GM12878 (cell line): ENCODE results near the gene CPLX1. TPM values are rescaled to one million over a fixed set of nuclear protein-coding genes. Genes with fewer than 3 reads are reported as not detected.

Source experiments
- ATAC-seq: fragments of 200-7000 bp; cut with Tn5 transposase; 3 replicates; pipeline ENCODE4 v1.9.1; 2020; ENCODE audit warnings: mild to moderate bottlenecking, moderate library complexity
- BruUV-seq: library from RNA; stranded (reverse); fragments of 400-500 nt; replicated peaks from 2 replicates; lab custom pipeline; 2021; lab: Mats Ljungman, UMichigan
- CTCF ChIA-PET: fragments of 300-600 bp; sonication (Branson Sonifier 250); formaldehyde crosslinking; extraction: SDS; loops from one replicate; lab custom pipeline; 2021; ENCODE audit warnings: inconsistent platforms; lab: Yijun Ruan, JAX
- POLR2A ChIA-PET: fragments of 350-600 bp; formaldehyde crosslinking; extraction: SDS; loops from one replicate; lab custom pipeline; 2021; ENCODE audit warnings: inconsistent platforms; lab: Charles Lee
- RAD21 ChIA-PET: fragments of 300-600 bp; sonication (Branson Sonifier 250); formaldehyde crosslinking; loops from one replicate; lab custom pipeline; 2023; ENCODE audit warnings: antibody characterized with exemption; ENCODE audit not compliant: unreplicated experiment; lab: Charles Lee
- SMC1A ChIA-PET: fragments of 300-600 bp; sonication (Branson Sonifier 250); formaldehyde crosslinking; loops from one replicate; lab custom pipeline; 2023; ENCODE audit not compliant: unreplicated experiment, uncharacterized antibody; lab: Charles Lee
- DNase-seq: peaks from one replicate; pipeline ENCODE4 v3.0.0-alpha.2; 2011; ENCODE audit warnings: low read depth, low spot score
- FAIRE-seq: peaks from 3 replicates; lab custom pipeline; 2011; peaks lifted over from hg19 to GRCh38; lab: Jason Lieb, UNC
- H2AFZ ChIP-seq: 2 replicates; pipeline ENCODE4 v1.6.0; 2011; ENCODE audit warnings: low read depth, low read length, control low read depth; ENCODE audit not compliant: control insufficient read depth
- H3K27ac ChIP-seq: 2 replicates; pipeline ENCODE4 v1.5.1; 2011; ENCODE audit warnings: control low read depth; ENCODE audit not compliant: control insufficient read depth, insufficient read depth
- H3K27me3 ChIP-seq, 2 experiments: replicated peaks in 1 of 2; 2 replicates each; pipeline versions ENCODE4 v1.6.0 to v1.6.1; 2011; ENCODE audit warnings: low read length in 1 of 2; ENCODE audit not compliant: control insufficient read depth in 2 of 2, insufficient read depth in 2 of 2
- H3K36me3 ChIP-seq, 2 experiments: 2 replicates each; pipeline ENCODE4 v1.5.1; 2011; ENCODE audit warnings: low read length in 1 of 2; ENCODE audit not compliant: control insufficient read depth in 2 of 2, insufficient read depth in 2 of 2
- H3K4me1 ChIP-seq: 2 replicates; pipeline ENCODE4 v1.6.1; 2011; ENCODE audit warnings: mild to moderate bottlenecking, low read length, moderate library complexity, mixed read lengths; ENCODE audit not compliant: control insufficient read depth, insufficient read depth
- H3K4me2 ChIP-seq: 2 replicates; pipeline ENCODE4 v1.6.0; 2011; ENCODE audit warnings: control low read depth; ENCODE audit not compliant: control insufficient read depth, insufficient read depth
- H3K4me3 ChIP-seq: fragments of 200-600 bp; sonication (generic); 2 replicates; pipeline ENCODE4 v1.5.1; 2016
- H3K79me2 ChIP-seq: 2 replicates; pipeline ENCODE4 v1.6.0; 2011; ENCODE audit warnings: low read length; ENCODE audit not compliant: control insufficient read depth, insufficient read depth
- H3K9ac ChIP-seq: 2 replicates; pipeline ENCODE4 v1.8.0; 2011; ENCODE audit warnings: low read length, control low read depth, mixed read lengths; ENCODE audit not compliant: control insufficient read depth, insufficient read depth
- H3K9me3 ChIP-seq: replicated peaks from 3 replicates; pipeline ENCODE4 v1.5.1; 2011; ENCODE audit warnings: mild to moderate bottlenecking, low read length; ENCODE audit not compliant: control insufficient read depth, insufficient read depth
- H4K20me1 ChIP-seq: 2 replicates; pipeline ENCODE4 v1.6.0; 2011; ENCODE audit not compliant: control insufficient read depth, insufficient read depth
- EZH2 ChIP-seq: IDR thresholded peaks from 2 replicates; pipeline ENCODE4 v1.6.1; 2012; ENCODE audit warnings: low read depth, mild to moderate bottlenecking, control low read depth, inconsistent platforms, low read length, borderline replicate concordance; ENCODE audit not compliant: control insufficient read depth
- NKRF ChIP-seq: fragments of 450-650 bp; conservative IDR thresholded peaks from 2 replicates; pipeline ENCODE4 v1.6.1; 2017; ENCODE audit warnings: mild to moderate bottlenecking, moderate library complexity
- RAD51 ChIP-seq: fragments of 450-650 bp; IDR thresholded peaks from 2 replicates; pipeline ENCODE4 v1.6.1; 2016; ENCODE audit warnings: moderate library complexity, mild to moderate bottlenecking, inconsistent platforms
- RB1 ChIP-seq: fragments of 450-650 bp; formaldehyde crosslinking; IDR thresholded peaks from 2 replicates; pipeline ENCODE4 v1.6.1; 2017; ENCODE audit warnings: mild to moderate bottlenecking, borderline replicate concordance
- USF2 ChIP-seq: IDR thresholded peaks from 2 replicates; pipeline ENCODE4 v1.6.1; 2011; ENCODE audit warnings: low read depth, low read length, improper control_type of control experiment, borderline replicate concordance
- ZNF274 ChIP-seq: IDR thresholded peaks from one replicate; pipeline ENCODE4 v1.8.0; 2011; ENCODE audit not compliant: insufficient read length, insufficient read depth
- WGBS: methylation state at CpG from one replicate; pipeline ENCODE4 v1.1.6; 2016; ENCODE audit warnings: low lambda C conversion rate; ENCODE audit not compliant: insufficient replicate concordance, insufficient coverage; ENCODE audit errors: missing lambda C conversion rate; 5-methylcytosine and 5-hydroxymethylcytosine counted together
- in situ Hi-C: fragments of 300-500 bp; cut with MboI; formaldehyde crosslinking; loops from 9 replicates; pipeline ENCODE4 v1.14.3; 2018; ENCODE audit warnings: mixed read lengths
- intact Hi-C: fragments of 100-400 bp; cut with micrococcal nuclease; formaldehyde crosslinking; loops from one replicate; pipeline ENCODE4 v1.14.2; 2022; ENCODE audit not compliant: unreplicated experiment
- polyA plus RNA-seq, 11 experiments: library from polyadenylated mRNA; depleted of rRNA in 4 of 11; unstranded in 6 of 11; stranded (reverse) in 5 of 11; fragments of >200 nt; fragmentation: Nextera tagmentation in 4 of 11; fragmentation: Illumina TruSeq in 1 of 11; extraction: Ambion mirVana in 4 of 11; extraction: Trizol in 1 of 11; gene quantifications; 1 replicate in 1 of 11; 2 replicates in 10 of 11; pipeline versions ENCODE4 v1.2.1 to v1.2.3, GENCODE V29; 2011 to 2016; ENCODE audit warnings: inconsistent platforms in 2 of 11, missing spikeins in 2 of 11, low read depth in 1 of 11
- total RNA-seq, 4 experiments: library from RNA; depleted of rRNA in 3 of 4; stranded (reverse); fragments of >200 nt in 3 of 4; fragmentation: Illumina TruSeq in 1 of 4; extraction: Trizol in 1 of 4; gene quantifications; 2 replicates each; pipeline versions ENCODE4 v1.2.1 to v1.2.3, GENCODE V29; 2013 to 2021

The CPLX1 gene
- total and polyA plus RNA-seq, 10 of the 15 experiments (the other 5 are each of a cell fraction or from before 2014, with no cell fraction given), result 0.04 to 1.2 (median 0.13) TPM; not detected in 5

DNA sequence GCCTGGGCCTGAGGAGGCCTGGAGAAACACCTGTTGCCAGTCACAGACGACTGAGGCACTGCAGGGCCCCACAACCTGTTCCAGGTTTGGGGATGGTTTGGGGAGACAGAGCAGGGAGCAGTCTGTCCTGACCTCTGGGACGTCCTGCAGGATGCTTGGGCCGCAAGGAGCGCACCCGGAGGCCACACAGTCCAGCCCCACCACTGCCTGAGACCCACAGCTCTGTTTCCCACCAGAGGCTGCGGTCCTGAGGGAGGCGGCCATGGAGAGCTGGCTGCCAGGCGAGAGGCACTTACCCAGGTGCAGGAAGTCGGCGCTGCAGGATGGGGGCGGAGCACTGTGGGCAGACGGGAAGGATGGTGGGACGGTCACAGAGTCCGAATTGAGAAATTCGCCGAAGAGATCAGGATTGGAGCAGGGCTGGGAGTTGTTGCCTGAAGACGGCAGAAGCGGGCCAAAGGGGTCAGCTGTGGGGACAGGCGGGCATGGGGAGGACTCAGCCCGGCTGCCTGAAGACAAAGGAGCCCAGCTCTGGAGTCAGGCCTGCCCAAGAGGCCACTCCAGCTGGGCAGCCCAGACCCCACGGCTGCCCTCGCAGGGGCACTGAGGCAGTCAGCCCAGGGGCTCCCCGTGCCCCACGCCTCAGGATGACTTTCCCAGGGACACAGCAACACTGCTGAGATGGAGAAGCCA is 40.3 kb upstream of the CPLX1 start:
- no peaks in the 10 kb centered on the region for H3K4me1 ChIP-seq
- no peaks in the 10 kb centered on the region for H3K27me3 ChIP-seq
- H4K20me1 ChIP-seq, result no peaks in the 10 kb centered on the region
- H3K79me2 ChIP-seq, result no peaks in the 10 kb centered on the region
- H3K9ac ChIP-seq, result no peak overlapping the region
- WGBS, result 98% methylated on average over 19 of the region's 24 CpGs
- H3K4me2 ChIP-seq, result no peak overlapping the region
- H2AFZ ChIP-seq, result no peak overlapping the region
- FAIRE-seq (no peak), DNase-seq (no peak), ATAC-seq (no peak)
- H3K36me3 ChIP-seq, result peaks cover 21 to 42% of the 10 kb centered on the region in 2 experiments; a peak in 3 of 4 replicates
- no peak overlapping the region for H3K4me3 ChIP-seq
- TF ChIP-seq USF2 (no peak), RB1 (no peak), EZH2 (no peak), RAD51 (no peak)
- intact Hi-C loops, result no loop called here
- ChIA-PET POLR2A (no interaction called here), SMC1A (no interaction called here), CTCF (no interaction called here), RAD21 (no interaction called here)
- in situ Hi-C loops, result no loop called here
- H3K9me3 ChIP-seq, result no peaks in the 10 kb centered on the region; the same call in 2 of the 3 replicates
- no TSS peak for BruUV-seq
- H3K27ac ChIP-seq, result no peak overlapping the region

DNA sequence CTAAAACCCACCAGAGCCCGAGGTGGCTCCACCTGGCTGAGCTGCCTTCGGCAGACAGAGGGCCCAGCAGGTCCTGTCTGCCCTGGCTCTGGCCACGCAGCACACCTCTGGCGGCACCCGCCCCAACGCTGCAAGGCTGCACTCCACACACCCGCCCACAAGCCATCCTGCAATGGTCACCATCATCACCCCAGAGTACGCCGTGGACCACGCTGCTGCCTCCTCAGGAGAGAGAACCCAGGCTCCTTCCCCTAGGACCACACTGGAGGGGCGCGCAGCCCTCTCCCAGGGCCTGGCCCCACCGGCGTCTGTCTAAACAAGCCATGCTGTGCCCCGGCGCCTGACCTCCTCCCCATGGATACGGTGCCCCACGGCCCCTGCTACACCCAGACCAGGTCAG is 39.6 kb upstream of the CPLX1 start:
- TF ChIP-seq ZNF274, result no peak
- TF ChIP-seq NKRF, result no peak
- in situ Hi-C loops (no loop called here), intact Hi-C loops (no loop called here)
- FAIRE-seq (no peak), DNase-seq (no peak), ATAC-seq (no peak; the same call in 2 of the 3 replicates)
- no peaks in the 10 kb centered on the region for H3K27me3 ChIP-seq
- no peak overlapping the region for H3K9ac ChIP-seq
- H2AFZ ChIP-seq, result no peak overlapping the region
- no peaks in the 10 kb centered on the region for H4K20me1 ChIP-seq
- no peak overlapping the region for H3K4me2 ChIP-seq
- RAD21 ChIA-PET, result no interaction called here
- H3K9me3 ChIP-seq, result no peaks in the 10 kb centered on the region; the same call in 2 of the 3 replicates
- H3K36me3 ChIP-seq, result peaks cover 23 to 44% of the 10 kb centered on the region in 2 experiments; a peak in 3 of 4 replicates
- no peak overlapping the region for H3K4me3 ChIP-seq
- no peaks in the 10 kb centered on the region for H3K79me2 ChIP-seq
- SMC1A ChIA-PET, result no interaction called here
- CTCF ChIA-PET, result no interaction called here
- H3K27ac ChIP-seq, result no peak overlapping the region
- POLR2A ChIA-PET, result no interaction called here
- 96% methylated on average over 18 of the region's 18 CpGs for WGBS
- H3K4me1 ChIP-seq, result no peaks in the 10 kb centered on the region
- BruUV-seq, result no TSS peak
